ENCODE data around the gene PCCA. TPM values are rescaled to one million over a fixed set of nuclear protein-coding genes. Genes with fewer than 3 reads are reported as not detected.

Gene PCCA, protein sequence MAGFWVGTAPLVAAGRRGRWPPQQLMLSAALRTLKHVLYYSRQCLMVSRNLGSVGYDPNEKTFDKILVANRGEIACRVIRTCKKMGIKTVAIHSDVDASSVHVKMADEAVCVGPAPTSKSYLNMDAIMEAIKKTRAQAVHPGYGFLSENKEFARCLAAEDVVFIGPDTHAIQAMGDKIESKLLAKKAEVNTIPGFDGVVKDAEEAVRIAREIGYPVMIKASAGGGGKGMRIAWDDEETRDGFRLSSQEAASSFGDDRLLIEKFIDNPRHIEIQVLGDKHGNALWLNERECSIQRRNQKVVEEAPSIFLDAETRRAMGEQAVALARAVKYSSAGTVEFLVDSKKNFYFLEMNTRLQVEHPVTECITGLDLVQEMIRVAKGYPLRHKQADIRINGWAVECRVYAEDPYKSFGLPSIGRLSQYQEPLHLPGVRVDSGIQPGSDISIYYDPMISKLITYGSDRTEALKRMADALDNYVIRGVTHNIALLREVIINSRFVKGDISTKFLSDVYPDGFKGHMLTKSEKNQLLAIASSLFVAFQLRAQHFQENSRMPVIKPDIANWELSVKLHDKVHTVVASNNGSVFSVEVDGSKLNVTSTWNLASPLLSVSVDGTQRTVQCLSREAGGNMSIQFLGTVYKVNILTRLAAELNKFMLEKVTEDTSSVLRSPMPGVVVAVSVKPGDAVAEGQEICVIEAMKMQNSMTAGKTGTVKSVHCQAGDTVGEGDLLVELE
- total RNA-seq = 3.6 TPM

DNA sequence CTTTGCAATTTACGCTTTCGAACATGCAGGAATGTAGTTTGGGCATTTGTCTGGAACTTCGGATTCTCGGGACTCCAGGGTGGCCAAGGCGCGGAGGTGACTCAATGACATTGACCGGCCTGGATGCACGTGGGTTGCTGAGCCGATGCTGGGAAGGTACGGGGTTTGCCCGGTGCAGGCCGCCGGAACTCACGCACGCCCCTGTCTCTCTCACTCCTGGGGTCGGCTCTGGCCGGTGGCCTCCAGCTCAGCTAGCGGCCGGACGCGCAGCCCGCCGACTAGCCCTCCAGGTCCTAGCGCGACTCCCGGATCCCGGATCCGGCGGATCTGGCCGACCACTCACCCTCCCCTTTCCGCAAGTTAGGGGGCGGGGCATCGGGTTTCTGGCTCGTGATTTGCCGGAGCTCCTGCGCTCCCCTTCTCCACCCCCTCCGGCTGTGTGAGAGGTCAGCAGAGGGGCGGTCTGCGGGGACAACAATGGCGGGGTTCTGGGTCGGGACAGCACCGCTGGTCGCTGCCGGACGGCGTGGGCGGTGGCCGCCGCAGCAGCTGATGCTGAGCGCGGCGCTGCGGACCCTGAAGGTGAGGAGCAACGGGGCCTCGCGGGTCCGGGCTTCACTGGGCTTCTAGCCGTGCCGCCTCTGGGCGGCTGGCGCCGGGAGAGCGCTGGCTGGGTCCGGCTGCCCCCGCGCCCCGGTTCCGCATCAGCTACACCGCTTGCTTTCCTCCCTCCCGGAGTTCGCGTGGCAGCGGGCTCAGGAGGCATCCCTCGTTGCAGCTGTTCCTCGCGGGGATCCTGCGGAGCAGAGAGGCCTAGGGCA lies at the start of gene PCCA:
TSS of gene PCCA (plus strand) at position 450 of the 821 bp plus-strand sequence. CDS start at position 478, 28 bp downstream.
- no peaks in the 10 kb centered on the region for H3K27me3 ChIP-seq
- H3K9me3 ChIP-seq = no peaks in the 10 kb centered on the region
- TF ChIP-seq, protein P1, sequence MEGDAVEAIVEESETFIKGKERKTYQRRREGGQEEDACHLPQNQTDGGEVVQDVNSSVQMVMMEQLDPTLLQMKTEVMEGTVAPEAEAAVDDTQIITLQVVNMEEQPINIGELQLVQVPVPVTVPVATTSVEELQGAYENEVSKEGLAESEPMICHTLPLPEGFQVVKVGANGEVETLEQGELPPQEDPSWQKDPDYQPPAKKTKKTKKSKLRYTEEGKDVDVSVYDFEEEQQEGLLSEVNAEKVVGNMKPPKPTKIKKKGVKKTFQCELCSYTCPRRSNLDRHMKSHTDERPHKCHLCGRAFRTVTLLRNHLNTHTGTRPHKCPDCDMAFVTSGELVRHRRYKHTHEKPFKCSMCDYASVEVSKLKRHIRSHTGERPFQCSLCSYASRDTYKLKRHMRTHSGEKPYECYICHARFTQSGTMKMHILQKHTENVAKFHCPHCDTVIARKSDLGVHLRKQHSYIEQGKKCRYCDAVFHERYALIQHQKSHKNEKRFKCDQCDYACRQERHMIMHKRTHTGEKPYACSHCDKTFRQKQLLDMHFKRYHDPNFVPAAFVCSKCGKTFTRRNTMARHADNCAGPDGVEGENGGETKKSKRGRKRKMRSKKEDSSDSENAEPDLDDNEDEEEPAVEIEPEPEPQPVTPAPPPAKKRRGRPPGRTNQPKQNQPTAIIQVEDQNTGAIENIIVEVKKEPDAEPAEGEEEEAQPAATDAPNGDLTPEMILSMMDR (IDR thresholded peaks at IDR 0.05) = no peak
- H3K36me3 ChIP-seq = no peaks in the 10 kb centered on the region
- peak; percentile 77 to 96 for DNase-seq (ENCODE audit: low spot score in 2 of 2)
- intact Hi-C loops (cut with DNase I) = loop anchor here (2.0 to 10.0 kb wide), 4 partner anchors 156 to 588 kb away; partner anchors contain the start of genes TM9SF2 and TMTC4
- peak within 1 kb of the TSS; percentile 87 to 96 for H3K4me3 ChIP-seq
- H3K4me1 ChIP-seq = peaks cover 0 to 8% of the 10 kb centered on the region in 2 donors
- H3K27ac ChIP-seq = peak within 1 kb of the TSS; percentile 75 to 80

DNA sequence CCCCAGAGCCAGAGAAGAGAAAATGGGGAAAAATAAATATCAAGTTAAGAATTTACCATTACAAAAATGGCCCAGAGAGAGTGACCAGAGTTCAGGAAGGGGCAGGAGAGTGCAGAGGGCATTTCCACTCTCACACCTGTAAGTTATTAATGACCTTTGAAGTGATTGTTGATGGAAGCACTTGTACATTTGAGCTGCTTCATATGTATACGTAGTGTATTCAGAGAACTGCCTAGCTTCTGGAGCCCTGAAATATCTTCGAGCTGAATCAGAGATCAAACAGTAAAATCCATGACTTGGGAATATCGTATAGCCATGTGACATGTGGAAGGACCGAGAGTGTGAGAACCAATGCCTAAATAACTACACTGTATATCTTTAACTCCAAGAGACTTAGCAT lies 49.2 kb upstream of the PCCA start:
- Histone ChIP-seq H3K36me3 (no peaks in the 10 kb centered on the region), H3K4me1 (no peaks in the 10 kb centered on the region), H3K27ac (no peak overlapping the region), H3K9me3 (no peaks in the 10 kb centered on the region), H3K4me3 (no peak overlapping the region), H3K27me3 (no peaks in the 10 kb centered on the region)
- TF ChIP-seq, protein P1 (IDR thresholded peaks at IDR 0.05) = no peak
- intact Hi-C loops (cut with DNase I) = no loop called here
- DNase-seq (ENCODE audit: low spot score in 2 of 2) = no peak

DNA sequence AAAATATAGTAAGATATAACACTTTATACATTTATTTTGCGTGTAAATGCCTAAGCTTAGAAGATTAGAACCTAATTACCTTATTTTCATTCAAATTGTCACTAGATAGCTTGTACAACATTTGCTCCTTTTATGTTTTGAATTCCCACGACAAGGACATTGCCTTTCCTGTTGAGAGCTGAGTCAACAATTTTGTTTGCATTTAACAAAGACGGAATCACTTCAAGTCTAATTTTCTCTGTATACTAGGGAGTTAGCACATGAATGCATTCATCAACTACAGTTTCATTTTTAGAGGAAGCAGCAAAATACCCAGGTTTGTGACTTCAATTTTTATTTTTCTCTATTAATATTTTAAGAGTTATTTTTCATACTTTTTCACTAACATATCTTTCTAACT lies 48.7 kb upstream of the PCCA start:
- H3K27ac ChIP-seq = no peak overlapping the region
- no peak for DNase-seq (ENCODE audit: low spot score in 2 of 2)
- H3K9me3 ChIP-seq = no peaks in the 10 kb centered on the region
- intact Hi-C loops (cut with DNase I) = no loop called here
- no peaks in the 10 kb centered on the region for H3K36me3 ChIP-seq
- H3K4me3 ChIP-seq = no peak overlapping the region
- TF ChIP-seq, protein P1 (IDR thresholded peaks at IDR 0.05) = no peak
- H3K4me1 ChIP-seq = no peaks in the 10 kb centered on the region
- H3K27me3 ChIP-seq = no peaks in the 10 kb centered on the region

DNA sequence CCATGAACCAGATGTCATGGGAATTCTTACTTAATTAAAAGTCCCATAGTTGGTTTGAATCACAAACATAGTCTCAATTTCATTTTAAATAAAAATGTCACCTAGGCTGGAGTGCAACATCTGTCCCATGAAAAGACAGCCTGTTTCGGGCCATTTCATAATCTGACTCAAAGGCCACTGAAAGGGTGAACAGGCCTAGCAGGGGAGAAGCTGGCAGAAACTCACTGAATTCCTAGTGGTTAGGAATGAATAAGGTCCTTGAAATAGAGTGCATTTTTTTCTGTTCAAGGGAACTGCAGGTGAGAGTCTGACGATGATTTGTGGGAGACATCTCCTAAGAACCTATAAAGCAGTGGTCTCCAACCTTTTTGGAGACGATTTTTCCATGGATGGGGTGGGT lies 44.0 kb upstream of the PCCA start:
- H3K4me1 ChIP-seq = no peaks in the 10 kb centered on the region
- no peak for DNase-seq (ENCODE audit: low spot score in 2 of 2)
- no peaks in the 10 kb centered on the region for H3K27me3 ChIP-seq
- TF ChIP-seq, protein P1 (IDR thresholded peaks at IDR 0.05) = no peak
- intact Hi-C loops (cut with DNase I) = no loop called here
- H3K9me3 ChIP-seq = no peaks in the 10 kb centered on the region
- no peak overlapping the region for H3K27ac ChIP-seq
- H3K4me3 ChIP-seq = no peak overlapping the region
- H3K36me3 ChIP-seq = no peaks in the 10 kb centered on the region

DNA sequence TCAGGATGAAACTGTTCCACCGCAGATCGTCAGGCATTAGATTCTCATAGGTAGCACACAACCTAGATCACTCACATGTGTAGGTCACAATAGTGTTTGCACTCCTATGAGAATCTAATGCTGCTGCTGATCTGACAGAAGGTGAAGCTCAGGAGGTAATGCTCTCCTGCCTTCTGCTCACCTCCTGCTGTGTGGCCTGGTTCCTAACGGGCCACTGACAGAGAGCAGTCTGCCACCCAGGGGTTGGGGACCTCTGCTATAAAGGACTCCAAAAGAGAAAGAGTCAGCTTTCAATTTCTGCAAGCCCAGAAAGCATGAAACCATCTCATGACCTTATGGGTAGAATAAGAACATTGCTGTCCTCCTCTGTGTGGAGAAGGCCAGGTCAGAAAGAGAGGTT lies 43.5 kb upstream of the PCCA start:
- H3K27me3 ChIP-seq = no peaks in the 10 kb centered on the region
- H3K9me3 ChIP-seq = no peaks in the 10 kb centered on the region
- no peak for DNase-seq (ENCODE audit: low spot score in 2 of 2)
- no peaks in the 10 kb centered on the region for H3K36me3 ChIP-seq
- intact Hi-C loops (cut with DNase I) = no loop called here
- TF ChIP-seq, protein P1 (IDR thresholded peaks at IDR 0.05) = no peak
- no peak overlapping the region for H3K27ac ChIP-seq
- H3K4me3 ChIP-seq = no peak overlapping the region
- no peaks in the 10 kb centered on the region for H3K4me1 ChIP-seq
